NB4 (cell line): ENCODE results near the gene DHX57.

Experiments used
- DNase-seq: peaks from one replicate; pipeline ENCODE4 v3.0.0; 2010; ENCODE audit warnings: low read depth
- H3K4me3 ChIP-seq: one replicate; pipeline ENCODE4 v1.5.1; 2011; ENCODE audit warnings: mild to moderate bottlenecking, low read depth, low read length, moderate library complexity
- CTCF ChIP-seq: IDR thresholded peaks from one replicate; pipeline ENCODE4 v1.5.1; 2012; ENCODE audit warnings: low read depth, low read length
- MAX ChIP-seq: IDR thresholded peaks from 2 replicates; pipeline ENCODE4 v1.6.1; 2011; ENCODE audit warnings: low read depth, low read length
- MYC ChIP-seq: IDR thresholded peaks from 2 replicates; pipeline ENCODE4 v1.6.1; 2011; ENCODE audit warnings: low read depth, low read length
- POLR2A ChIP-seq: IDR thresholded peaks from 2 replicates; pipeline ENCODE4 v1.6.1; 2011; ENCODE audit warnings: mild to moderate bottlenecking; ENCODE audit not compliant: insufficient read length; ENCODE audit errors: extremely low read depth

The DHX57 gene

DNA sequence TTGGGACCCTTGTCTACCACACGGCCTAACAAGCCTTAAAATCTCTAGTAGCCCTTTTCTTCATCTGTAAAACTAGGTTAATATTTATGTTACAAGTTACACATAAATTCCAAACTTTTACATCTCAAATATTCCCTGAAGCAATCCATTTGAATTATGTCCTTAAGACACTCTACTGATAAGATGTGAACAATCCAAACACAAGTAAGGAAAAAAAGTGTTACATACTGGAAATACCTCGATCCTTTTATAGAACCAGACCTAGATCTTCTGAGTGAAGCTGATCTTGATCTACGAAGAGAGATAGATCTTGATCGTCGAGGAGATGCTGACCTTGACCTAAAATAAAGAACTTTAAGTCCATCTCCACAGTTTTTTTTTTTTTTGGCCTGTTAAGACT is 127.9 kb downstream of the DHX57 start:
- no peak for DNase-seq

More for the DNA sequence above, 127.9 kb downstream of the DHX57 start:
- peak overlapping the region; percentile 96 for H3K4me3 ChIP-seq
- TF ChIP-seq CTCF (no peak), MYC (no peak), POLR2A (no peak), MAX (no peak)
